ENCODE data around the gene OGDH.

OGDH gene

GRCh38 chr7:44630792-44631457 lies 24.5 kb downstream of the OGDH start:
- Histone ChIP-seq H3K27me3 (ENCODE audit: control insufficient read depth in 1 of 2, insufficient read depth in 1 of 2, low read length in 2 of 2) (no peaks in the 10 kb centered on the region), H3K36me3 (ENCODE audit: control insufficient read depth in 1 of 2, insufficient read depth in 2 of 2, low read depth in 1 of 2, low read length in 2 of 2) (peaks cover 14 to 33% of the 10 kb centered on the region in 2 experiments), H3K4ac (ENCODE audit: low read depth in 1 of 2, low read length in 2 of 2) (peak overlapping the region in 1 of 2 experiments; percentile 53), H3K4me1 (ENCODE audit: control insufficient read depth, insufficient read depth, low read depth, low read length) (peaks cover 28% of the 10 kb centered on the region), H2BK12ac (ENCODE audit: low read length in 2 of 2) (no peak overlapping the region), H3K4me2 (ENCODE audit: low read length, poor library complexity, severe bottlenecking) (peak overlapping the region; percentile 10), H2AK5ac (ENCODE audit: low read length, severe bottlenecking) (peak overlapping the region; percentile 1), H3K9me3 (ENCODE audit: control insufficient read depth, low read length) (no peaks in the 10 kb centered on the region), H2BK120ac (ENCODE audit: low read depth, low read length) (no peak overlapping the region), H3K27ac (ENCODE audit: low read length, poor library complexity, severe bottlenecking) (peak overlapping the region; percentile 53), H2BK15ac (ENCODE audit: low read depth, poor library complexity, severe bottlenecking) (no peak overlapping the region), H3K23ac (ENCODE audit: low read length in 2 of 2) (no peak overlapping the region), H4K91ac (ENCODE audit: low read length) (no peak overlapping the region), H3K14ac (ENCODE audit: low read length in 2 of 2) (no peak overlapping the region), H2BK5ac (ENCODE audit: low read depth, low read length, poor library complexity, severe bottlenecking) (peak overlapping the region; percentile 35), H3K9ac (ENCODE audit: low read length) (no peak overlapping the region), H2AFZ (ENCODE audit: low read depth, low read length) (no peak overlapping the region), H3K18ac (ENCODE audit: low read depth in 1 of 2, low read length in 2 of 2) (no peak overlapping the region), H4K8ac (ENCODE audit: low read length) (peak overlapping the region; percentile 45), H3K4me3 (ENCODE audit: insufficient read depth in 1 of 2, low read depth in 1 of 2, low read length in 2 of 2) (no peak overlapping the region), H3K79me1 (replicated peaks; ENCODE audit: low read length, poor library complexity, severe bottlenecking) (peaks cover 25% of the 10 kb centered on the region)
- no peak for DNase-seq
- 92% methylated on average over 8 of the region's 11 CpGs for WGBS

GRCh38 chr7:44631458-44632115 lies 25.2 kb downstream of the OGDH start:
- no peak overlapping the region for H2BK15ac ChIP-seq (ENCODE audit: low read depth, poor library complexity, severe bottlenecking)
- no peak overlapping the region for H3K14ac ChIP-seq (ENCODE audit: low read length in 2 of 2)
- H2AFZ ChIP-seq (ENCODE audit: low read depth, low read length) = no peak overlapping the region
- H3K9me3 ChIP-seq (ENCODE audit: control insufficient read depth, low read length) = no peaks in the 10 kb centered on the region
- H3K36me3 ChIP-seq (ENCODE audit: control insufficient read depth in 1 of 2, insufficient read depth in 2 of 2, low read depth in 1 of 2, low read length in 2 of 2) = peaks cover 9 to 27% of the 10 kb centered on the region in 2 experiments
- H2AK5ac ChIP-seq (ENCODE audit: low read length, severe bottlenecking) = no peak overlapping the region
- H2BK12ac ChIP-seq (ENCODE audit: low read length in 2 of 2) = peak overlapping the region in 1 of 2 experiments; percentile 4
- H4K91ac ChIP-seq (ENCODE audit: low read length) = peak overlapping the region; percentile 14
- no peak overlapping the region for H4K8ac ChIP-seq (ENCODE audit: low read length)
- no peak overlapping the region for H2BK5ac ChIP-seq (ENCODE audit: low read depth, low read length, poor library complexity, severe bottlenecking)
- no peak overlapping the region for H3K4me2 ChIP-seq (ENCODE audit: low read length, poor library complexity, severe bottlenecking)
- DNase-seq = peak; percentile 75
- peak overlapping the region; percentile 53 for H3K27ac ChIP-seq (ENCODE audit: low read length, poor library complexity, severe bottlenecking)
- H2BK120ac ChIP-seq (ENCODE audit: low read depth, low read length) = no peak overlapping the region
- H3K9ac ChIP-seq (ENCODE audit: low read length) = no peak overlapping the region
- peaks cover 26% of the 10 kb centered on the region for H3K79me1 ChIP-seq (replicated peaks; ENCODE audit: low read length, poor library complexity, severe bottlenecking)
- H3K18ac ChIP-seq (ENCODE audit: low read depth in 1 of 2, low read length in 2 of 2) = peak overlapping the region; percentile 14 to 58
- peak overlapping the region in 1 of 2 experiments; percentile 34 for H3K4ac ChIP-seq (ENCODE audit: low read depth in 1 of 2, low read length in 2 of 2)
- H3K4me3 ChIP-seq (ENCODE audit: insufficient read depth in 1 of 2, low read depth in 1 of 2, low read length in 2 of 2) = no peak overlapping the region
- H3K23ac ChIP-seq (ENCODE audit: low read length in 2 of 2) = no peak overlapping the region
- 48% methylated on average over 4 of the region's 6 CpGs for WGBS
- H3K27me3 ChIP-seq (ENCODE audit: control insufficient read depth in 1 of 2, insufficient read depth in 1 of 2, low read length in 2 of 2) = no peaks in the 10 kb centered on the region
- H3K4me1 ChIP-seq (ENCODE audit: control insufficient read depth, insufficient read depth, low read depth, low read length) = peaks cover 27% of the 10 kb centered on the region

- H3K4me3 ChIP-seq (ENCODE audit: insufficient read depth in 1 of 2, low read depth in 1 of 2, low read length in 2 of 2) = no peak overlapping the region
- 90% methylated on average over 3 of the region's 4 CpGs for WGBS
- no peak for DNase-seq
- no peak overlapping the region for H2BK15ac ChIP-seq (ENCODE audit: low read depth, poor library complexity, severe bottlenecking)
- H3K18ac ChIP-seq (ENCODE audit: low read depth in 1 of 2, low read length in 2 of 2) = peak overlapping the region; percentile 14 to 58
- H3K4me1 ChIP-seq (ENCODE audit: control insufficient read depth, insufficient read depth, low read depth, low read length) = peaks cover 25% of the 10 kb centered on the region
- H2BK12ac ChIP-seq (ENCODE audit: low read length in 2 of 2) = peak overlapping the region in 1 of 2 experiments; percentile 4
- H2AK5ac ChIP-seq (ENCODE audit: low read length, severe bottlenecking) = peak overlapping the region; percentile 28
- no peak overlapping the region for H3K9ac ChIP-seq (ENCODE audit: low read length)
- H2AFZ ChIP-seq (ENCODE audit: low read depth, low read length) = no peak overlapping the region
- H3K27me3 ChIP-seq (ENCODE audit: control insufficient read depth in 1 of 2, insufficient read depth in 1 of 2, low read length in 2 of 2) = no peaks in the 10 kb centered on the region
- H4K91ac ChIP-seq (ENCODE audit: low read length) = peak overlapping the region; percentile 14
- no peak overlapping the region for H3K4me2 ChIP-seq (ENCODE audit: low read length, poor library complexity, severe bottlenecking)
- peak overlapping the region; percentile 59 for H4K8ac ChIP-seq (ENCODE audit: low read length)
- H3K9me3 ChIP-seq (ENCODE audit: control insufficient read depth, low read length) = no peaks in the 10 kb centered on the region
- H3K23ac ChIP-seq (ENCODE audit: low read length in 2 of 2) = no peak overlapping the region
- no peak overlapping the region for H2BK120ac ChIP-seq (ENCODE audit: low read depth, low read length)
- no peak overlapping the region for H3K14ac ChIP-seq (ENCODE audit: low read length in 2 of 2)
- H3K27ac ChIP-seq (ENCODE audit: low read length, poor library complexity, severe bottlenecking) = peak overlapping the region; percentile 53
- peak overlapping the region in 1 of 2 experiments; percentile 34 for H3K4ac ChIP-seq (ENCODE audit: low read depth in 1 of 2, low read length in 2 of 2)
- peaks cover 7 to 24% of the 10 kb centered on the region in 2 experiments for H3K36me3 ChIP-seq (ENCODE audit: control insufficient read depth in 1 of 2, insufficient read depth in 2 of 2, low read depth in 1 of 2, low read length in 2 of 2)
- no peak overlapping the region for H2BK5ac ChIP-seq (ENCODE audit: low read depth, low read length, poor library complexity, severe bottlenecking)
- H3K79me1 ChIP-seq (replicated peaks; ENCODE audit: low read length, poor library complexity, severe bottlenecking) = peaks cover 27% of the 10 kb centered on the region
These were observed 25.8 kb downstream of the OGDH start for GRCh38 chr7:44632196-44632595.

Measured in mesenchymal stem cell (in vitro differentiated cells and primary cell).